Muscle layer of duodenum (tissue), 2 donors: ENCODE results near the gene GYPE.
A peak's percentile ranks its signal among the peaks of the same experiment; 100 is the strongest.
"Not testable (repeated sequence)": the region's sequence is repeated elsewhere in the genome, so short reads cannot be mapped to it uniquely, and the experiment has no call there.

Source experiments
- H3K27ac ChIP-seq: one replicate; pipeline ENCODE4 v1.7.0; 2013; ENCODE audit warnings: mild to moderate bottlenecking, low read length
- H3K27me3 ChIP-seq: one replicate; pipeline ENCODE4 v1.7.0; 2013; ENCODE audit warnings: low read depth, mild to moderate bottlenecking, control low read depth, low read length
- H3K36me3 ChIP-seq, 2 donors: one replicate each; pipeline ENCODE4 v1.7.0; 2013; ENCODE audit warnings: low read length in 2 of 2, control low read depth in 1 of 2, mild to moderate bottlenecking in 1 of 2; ENCODE audit not compliant: insufficient read depth in 2 of 2, control insufficient read depth in 1 of 2
- H3K4me1 ChIP-seq, 2 donors: one replicate each; pipeline ENCODE4 v1.7.0; 2013; ENCODE audit warnings: low read length in 2 of 2, mild to moderate bottlenecking in 2 of 2, control low read depth in 1 of 2, moderate library complexity in 1 of 2; ENCODE audit not compliant: insufficient read depth in 2 of 2, control insufficient read depth in 1 of 2
- H3K4me3 ChIP-seq, 2 donors: one replicate each; pipeline ENCODE4 v1.7.0; 2013; ENCODE audit warnings: low read length in 2 of 2, low read depth in 1 of 2, mild to moderate bottlenecking in 1 of 2
- H3K9me3 ChIP-seq, 2 donors: one replicate each; pipeline ENCODE4 v1.7.0; 2013; ENCODE audit warnings: low read length in 2 of 2, control low read depth in 1 of 2, mild to moderate bottlenecking in 1 of 2; ENCODE audit not compliant: control insufficient read depth in 1 of 2
- donor health status: healthy.

GYPE gene

GRCh38 chr4:143905440-143905839, at the start of gene GYPE:
GYPE (minus strand) TSS chr4:143905559; CDS start chr4:143905507, 52 bp downstream.
- H3K27me3 ChIP-seq, H3K4me1 ChIP-seq, H3K36me3 ChIP-seq, H3K27ac ChIP-seq, H3K4me3 ChIP-seq, H3K9me3 ChIP-seq: not testable (repeated sequence)

- H3K36me3 ChIP-seq, H3K27ac ChIP-seq, H3K4me1 ChIP-seq, H3K4me3 ChIP-seq, H3K27me3 ChIP-seq: not testable (repeated sequence)
- H3K9me3 ChIP-seq, result peaks cover 0 to 10% of the 10 kb centered on the region in 2 donors
These were observed 46.2 kb upstream of the GYPE start for GRCh38 chr4:143951458-143951972.

- not testable (repeated sequence) for H3K4me3 ChIP-seq, H3K36me3 ChIP-seq, H3K27me3 ChIP-seq, H3K27ac ChIP-seq, H3K4me1 ChIP-seq
- peaks cover 0 to 10% of the 10 kb centered on the region in 2 donors for H3K9me3 ChIP-seq
These were observed 45.6 kb upstream of the GYPE start for GRCh38 chr4:143950967-143951366.

GRCh38 chr4:143950185-143950584, 44.8 kb upstream of the GYPE start:
- peaks cover 0 to 10% of the 10 kb centered on the region in 2 donors for H3K9me3 ChIP-seq
- H3K4me1 ChIP-seq, H3K4me3 ChIP-seq, H3K27me3 ChIP-seq, H3K36me3 ChIP-seq, H3K27ac ChIP-seq: not testable (repeated sequence)

- H3K4me1 ChIP-seq, H3K36me3 ChIP-seq, H3K27me3 ChIP-seq, H3K4me3 ChIP-seq, H3K27ac ChIP-seq: not testable (repeated sequence)
- H3K9me3 ChIP-seq, result peaks cover 0 to 10% of the 10 kb centered on the region in 2 donors
These were observed 42.1 kb upstream of the GYPE start for GRCh38 chr4:143947493-143947892.

GRCh38 chr4:143940708-143941107, 35.3 kb upstream of the GYPE start:
- not testable (repeated sequence) for H3K4me3 ChIP-seq, H3K4me1 ChIP-seq, H3K36me3 ChIP-seq, H3K9me3 ChIP-seq, H3K27me3 ChIP-seq, H3K27ac ChIP-seq

GRCh38 chr4:143939528-143939927, 34.2 kb upstream of the GYPE start:
- Histone ChIP-seq H3K36me3 (no peaks in the 10 kb centered on the region), H3K4me1 (no peaks in the 10 kb centered on the region), H3K9me3 (no peaks in the 10 kb centered on the region)

GRCh38 chr4:143938890-143939289, 33.5 kb upstream of the GYPE start:
- H3K4me1 ChIP-seq, H3K4me3 ChIP-seq, H3K27ac ChIP-seq, H3K27me3 ChIP-seq, H3K36me3 ChIP-seq, H3K9me3 ChIP-seq: not testable (repeated sequence)

More at GRCh38 chr4:143939528-143939927, 34.2 kb upstream of the GYPE start:
- no peak overlapping the region for H3K27ac ChIP-seq
- H3K27me3 ChIP-seq, result no peaks in the 10 kb centered on the region
- no peak overlapping the region for H3K4me3 ChIP-seq

GRCh38 chr4:143921181-143921580, 15.8 kb upstream of the GYPE start:
- Histone ChIP-seq H3K27ac (no peak overlapping the region), H3K4me3 (no peak overlapping the region), H3K9me3 (no peaks in the 10 kb centered on the region), H3K36me3 (no peaks in the 10 kb centered on the region), H3K4me1 (no peaks in the 10 kb centered on the region), H3K27me3 (no peaks in the 10 kb centered on the region)

GRCh38 chr4:143916485-143916884, 11.1 kb upstream of the GYPE start:
- not testable (repeated sequence) for H3K4me1 ChIP-seq, H3K27ac ChIP-seq, H3K4me3 ChIP-seq, H3K36me3 ChIP-seq, H3K9me3 ChIP-seq, H3K27me3 ChIP-seq

- H3K4me1 ChIP-seq, H3K9me3 ChIP-seq, H3K4me3 ChIP-seq, H3K27me3 ChIP-seq, H3K36me3 ChIP-seq, H3K27ac ChIP-seq: not testable (repeated sequence)
These were observed 7.1 kb upstream of the GYPE start for GRCh38 chr4:143912478-143912877.

- H3K4me3 ChIP-seq, result peak overlapping the region; percentile 39 to 40
- H3K27ac ChIP-seq, H3K9me3 ChIP-seq, H3K4me1 ChIP-seq, H3K27me3 ChIP-seq, H3K36me3 ChIP-seq: not testable (repeated sequence)
These were observed 6.4 kb upstream of the GYPE start for GRCh38 chr4:143911528-143912417.
